HG03469 (cell line): Measurements from ENCODE around the gene YY1AP1.
A peak's percentile ranks its signal among the peaks of the same experiment; 100 is the strongest.
"Not testable (repeated sequence)": the region's sequence is repeated elsewhere in the genome, so short reads cannot be mapped to it uniquely, and the experiment has no call there.

Experiments used
- ATAC-seq: cut with Tn5 transposase; IDR thresholded peaks from one replicate; pipeline ENCODE4 v1.9.1; 2021; ENCODE audit warnings: mild to moderate bottlenecking, moderate library complexity, moderate number of reproducible peaks; ENCODE audit not compliant: unreplicated experiment

Gene YY1AP1

DNA sequence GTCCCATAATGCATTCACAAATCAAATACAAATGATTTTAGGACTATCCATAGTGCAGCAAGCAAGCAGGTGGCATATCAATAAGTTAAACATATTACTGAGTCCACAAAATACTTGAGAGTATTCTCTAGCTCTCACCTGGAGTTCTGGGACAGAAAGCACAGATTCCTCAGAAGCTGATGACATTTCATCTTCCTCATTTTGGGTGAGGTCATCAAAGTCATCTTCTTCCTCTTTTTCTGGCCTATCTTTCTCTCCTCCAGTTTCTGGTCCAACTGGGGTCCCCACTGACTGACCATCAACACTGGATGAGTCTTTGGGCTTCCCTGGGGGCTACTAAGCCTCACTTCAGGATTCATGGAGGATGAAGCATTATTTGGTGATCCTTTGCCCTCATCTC lies 38.9 kb downstream of the YY1AP1 start:
- no peak for ATAC-seq

DNA sequence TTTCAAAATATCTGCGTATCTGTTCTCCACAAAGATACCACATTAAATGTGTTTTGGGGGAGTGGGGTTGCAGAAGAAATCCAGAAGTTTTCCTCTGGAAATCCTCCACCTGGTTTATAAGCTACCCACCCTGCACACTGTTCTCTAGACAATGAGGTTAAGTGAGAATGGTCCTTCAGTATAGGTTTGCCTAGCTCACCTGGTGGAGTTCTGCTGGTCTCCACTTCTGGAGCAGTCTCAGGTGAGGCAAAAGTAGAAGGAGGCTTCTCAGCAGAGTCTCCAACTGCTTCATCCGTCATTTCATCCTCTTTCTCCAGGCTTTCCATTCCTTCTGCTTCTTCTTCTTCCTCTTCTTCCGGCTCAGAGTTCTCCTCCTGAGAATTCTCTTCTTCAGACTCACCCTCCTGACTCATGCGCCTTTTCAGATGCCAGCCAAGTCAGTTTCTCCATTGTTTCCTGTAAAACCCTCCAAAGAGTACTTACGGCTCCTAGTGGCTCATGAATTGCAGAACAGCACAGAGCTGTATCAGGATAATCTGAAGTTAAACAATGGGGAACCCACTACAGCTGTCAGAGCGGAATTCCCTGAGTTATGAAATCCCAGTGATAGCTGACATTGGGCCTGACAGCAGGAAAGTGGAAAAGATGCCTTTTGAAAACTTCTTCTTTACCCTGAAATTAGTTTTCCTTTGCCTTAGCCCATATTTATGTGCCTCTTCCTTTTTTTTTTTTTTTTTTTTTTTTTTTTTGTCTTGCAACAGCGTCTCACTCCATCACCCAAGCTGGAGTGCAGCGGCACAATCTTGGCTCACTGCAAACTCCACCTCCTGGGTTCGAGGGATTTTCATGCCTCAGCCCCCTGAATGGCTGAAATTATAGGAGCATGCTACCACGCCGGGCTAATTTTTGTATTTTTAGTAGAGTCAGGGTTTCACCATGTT lies 40.1 kb downstream of the YY1AP1 start:
- ATAC-seq: no peak

DNA sequence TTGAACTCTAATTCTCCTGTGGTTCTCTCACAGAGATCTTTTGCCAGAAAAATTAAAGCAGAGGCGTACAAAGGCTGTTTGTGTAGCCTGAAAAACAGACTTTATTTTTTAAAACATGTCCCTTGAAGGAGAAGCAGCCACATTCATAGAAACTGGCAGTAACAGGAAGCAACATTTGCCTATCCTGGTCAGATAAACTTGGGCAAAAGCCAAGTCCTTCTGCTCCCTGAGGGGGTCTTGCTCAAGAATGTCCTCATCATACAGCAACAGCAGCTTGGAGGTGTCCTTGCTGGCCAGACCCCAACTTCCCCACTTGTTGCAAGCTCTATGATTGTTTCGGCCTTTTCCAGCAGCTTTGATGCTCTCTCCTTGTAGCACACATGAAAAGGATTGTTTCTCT lies 42.3 kb downstream of the YY1AP1 start:
- no peak for ATAC-seq

DNA sequence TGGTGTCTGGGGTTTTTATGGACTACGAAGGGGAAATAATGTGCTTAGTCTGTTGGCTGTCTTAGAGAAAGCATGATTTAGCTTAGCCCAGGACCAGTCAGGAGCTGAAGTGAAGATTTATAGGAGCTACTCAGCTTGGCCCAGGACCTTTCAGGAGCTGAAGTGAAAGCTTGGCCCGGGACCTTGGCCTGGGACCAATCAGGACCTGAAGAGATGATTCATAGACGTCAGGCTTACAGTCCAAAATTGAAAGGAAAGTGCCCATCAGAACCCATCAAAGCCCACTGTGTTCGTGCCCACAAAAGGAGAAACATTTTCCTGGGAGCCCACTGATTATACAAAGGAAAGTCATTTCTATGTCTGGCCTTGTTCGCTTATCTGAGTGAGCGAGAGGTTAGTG lies 42.9 kb downstream of the YY1AP1 start:
- no peak for ATAC-seq

DNA sequence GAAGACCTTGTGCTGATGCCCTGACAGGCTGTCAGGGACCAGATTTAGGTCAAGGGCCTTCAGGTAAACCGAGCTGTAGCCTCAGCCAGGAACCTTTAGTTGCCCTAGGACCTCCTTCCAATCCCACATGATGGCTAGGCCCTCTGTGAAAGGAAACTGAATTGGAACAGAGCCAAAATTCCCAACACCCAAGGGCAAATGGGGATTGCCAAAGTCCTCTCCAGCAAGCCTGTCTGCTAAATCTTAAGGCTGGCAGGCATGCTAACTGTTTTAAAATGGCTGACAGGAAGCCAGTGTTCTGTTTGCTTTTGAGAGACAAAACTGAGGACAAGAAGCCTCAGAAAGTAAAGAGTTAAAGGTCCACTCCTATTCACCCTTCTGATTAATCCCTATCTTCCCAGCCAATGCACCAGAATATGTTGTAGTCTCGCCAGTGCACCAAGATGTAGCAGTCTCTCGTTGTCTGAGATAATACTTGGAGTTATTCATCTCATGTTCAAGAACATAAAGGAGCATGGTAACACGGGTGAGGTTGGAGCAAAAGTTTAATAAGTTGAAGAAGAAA lies 43.5 kb downstream of the YY1AP1 start:
- no peak for ATAC-seq

DNA sequence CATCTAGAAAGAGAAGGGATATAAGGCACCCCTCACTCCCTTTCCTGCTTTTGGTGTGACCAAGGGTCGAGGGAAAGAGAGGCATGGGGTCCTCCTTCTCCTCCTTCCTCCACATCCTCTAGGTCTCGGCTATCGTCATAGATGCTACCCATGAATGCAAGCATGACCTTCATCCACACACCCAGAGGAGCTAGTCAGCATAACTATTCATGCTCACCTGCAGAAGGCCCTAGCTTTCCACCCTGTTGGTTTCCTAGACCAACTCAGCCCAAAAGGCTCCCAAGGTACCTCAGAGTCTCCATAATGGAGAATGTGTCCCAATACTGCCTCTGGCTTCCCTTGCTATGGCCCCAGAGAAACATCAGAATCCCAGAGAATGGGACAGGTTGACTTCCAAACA lies 45.3 kb downstream of the YY1AP1 start:
- ATAC-seq: no peak

DNA sequence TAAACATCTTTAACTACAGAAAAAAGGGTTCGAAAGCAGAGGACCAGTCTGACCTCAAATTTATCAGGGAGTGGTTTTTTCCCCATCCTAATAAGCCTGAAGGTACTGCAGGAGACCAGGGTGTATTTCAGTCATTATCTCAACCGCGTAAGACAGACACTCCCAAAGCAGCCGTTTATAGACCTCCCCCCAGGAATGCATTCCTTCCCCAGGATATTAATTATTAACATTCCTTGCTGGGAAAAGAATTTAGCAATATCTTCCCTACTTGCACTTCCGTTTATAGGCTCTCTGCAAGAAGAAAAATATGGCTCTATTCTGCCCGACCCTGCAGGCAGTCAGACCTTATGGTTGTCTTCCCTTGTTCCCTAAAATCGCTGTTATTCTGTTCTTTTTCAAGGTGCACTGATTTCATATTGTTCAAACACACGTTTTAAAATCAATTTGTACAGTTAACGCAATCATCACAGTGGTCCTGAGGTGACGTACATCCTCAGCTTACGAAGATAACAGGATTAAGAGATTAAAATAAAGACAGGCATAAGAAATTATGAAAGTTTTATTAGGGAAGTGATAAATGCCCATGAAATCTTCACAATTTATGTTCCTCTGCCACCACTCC lies 45.9 kb downstream of the YY1AP1 start:
- ATAC-seq: not testable (repeated sequence)

DNA sequence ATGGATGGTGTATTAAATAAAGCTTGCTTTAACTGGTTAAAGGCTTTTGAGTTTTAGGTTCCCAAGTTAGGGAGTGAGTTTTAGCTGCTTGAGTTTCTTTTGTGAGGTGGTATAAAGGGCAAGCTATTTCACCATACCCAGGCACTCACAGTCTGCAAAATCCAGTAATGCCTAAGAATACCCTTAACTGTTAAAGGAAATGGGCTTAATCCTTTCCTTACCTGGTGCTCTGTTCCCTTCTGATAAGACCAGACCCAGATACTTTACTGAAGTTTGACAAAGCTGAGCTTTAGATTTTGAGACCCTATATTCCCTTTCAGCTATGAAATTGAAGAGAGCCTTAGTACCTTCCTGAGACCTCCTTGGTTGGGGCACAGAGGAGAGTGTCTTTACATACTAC lies 48.2 kb downstream of the YY1AP1 start:
- ATAC-seq: no peak

DNA sequence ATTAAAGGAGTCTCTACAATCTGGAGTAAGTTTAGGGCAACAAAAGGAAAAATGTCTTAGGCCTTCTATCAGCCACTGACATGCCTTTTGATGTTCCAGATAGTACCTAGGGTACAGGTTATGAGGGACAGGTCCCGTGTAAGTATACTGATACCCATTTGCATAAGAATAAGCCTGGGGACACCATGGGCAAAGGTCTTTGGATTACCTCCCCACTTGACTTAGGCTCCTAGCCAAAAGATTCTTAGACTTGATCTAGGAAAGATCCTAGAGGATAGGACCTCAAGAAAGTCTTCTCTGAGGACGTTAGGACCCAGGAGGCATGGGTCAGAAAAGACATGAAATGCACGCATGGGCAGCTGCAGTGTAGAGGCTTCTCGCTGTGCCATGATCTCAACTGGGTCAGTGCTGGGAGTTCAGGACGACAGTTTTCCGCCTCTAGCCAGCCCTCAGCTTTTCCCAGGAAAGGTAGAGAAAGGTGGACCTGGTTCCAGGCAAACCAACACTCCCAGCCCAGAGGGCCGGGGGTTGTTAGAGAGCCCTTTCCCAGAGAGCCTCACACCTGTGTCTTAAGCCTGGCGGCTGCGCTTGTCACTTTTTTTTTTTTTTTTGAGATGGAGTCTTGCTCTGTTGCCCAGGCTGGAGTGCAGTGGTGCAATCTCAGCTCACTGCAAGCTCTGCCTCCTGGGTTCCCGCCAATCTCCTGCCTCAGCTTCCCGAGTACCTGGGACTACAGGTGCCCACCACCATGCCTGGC lies 52.0 kb downstream of the YY1AP1 start:
- ATAC-seq: no peak

DNA sequence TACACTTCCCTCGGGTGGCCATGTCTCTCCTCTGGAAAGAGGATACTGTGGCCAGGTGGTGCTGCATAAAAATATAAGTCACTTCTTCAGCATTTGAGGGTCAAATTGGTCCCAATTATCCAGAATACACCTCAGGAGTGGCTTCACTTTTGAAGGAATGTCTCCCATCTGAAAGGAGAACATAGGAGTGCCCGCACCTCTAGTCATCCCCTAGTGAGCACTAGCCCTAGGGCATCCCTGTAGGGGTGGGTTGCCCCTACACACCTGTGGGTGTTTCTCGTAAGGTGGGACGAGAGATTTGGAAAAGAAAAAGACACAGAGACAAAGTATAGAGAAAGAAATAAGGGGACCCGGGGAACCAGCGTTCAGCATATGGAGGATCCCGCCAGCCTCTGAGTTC lies 62.1 kb downstream of the YY1AP1 start:
- not testable (repeated sequence) for ATAC-seq

DNA sequence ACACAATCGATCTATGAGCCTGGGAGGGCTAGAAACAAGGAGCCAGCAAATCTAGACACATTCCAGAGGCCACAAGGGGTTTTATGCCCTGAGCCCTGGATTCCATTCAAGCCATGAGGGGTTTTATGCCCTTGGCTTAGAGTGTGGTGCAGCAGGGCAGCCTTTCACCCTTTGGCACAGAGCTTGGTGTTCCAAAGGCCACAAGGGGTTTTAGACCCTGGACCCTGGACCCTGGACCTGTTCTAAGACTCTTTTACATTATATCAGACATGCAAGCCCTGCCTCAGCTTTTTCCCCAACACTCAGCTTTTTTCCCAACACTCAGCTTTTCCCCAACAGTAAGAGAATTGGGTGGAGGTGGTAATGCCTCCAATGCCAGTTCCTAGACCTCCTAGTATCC lies 65.2 kb downstream of the YY1AP1 start:
- ATAC-seq: no peak

DNA sequence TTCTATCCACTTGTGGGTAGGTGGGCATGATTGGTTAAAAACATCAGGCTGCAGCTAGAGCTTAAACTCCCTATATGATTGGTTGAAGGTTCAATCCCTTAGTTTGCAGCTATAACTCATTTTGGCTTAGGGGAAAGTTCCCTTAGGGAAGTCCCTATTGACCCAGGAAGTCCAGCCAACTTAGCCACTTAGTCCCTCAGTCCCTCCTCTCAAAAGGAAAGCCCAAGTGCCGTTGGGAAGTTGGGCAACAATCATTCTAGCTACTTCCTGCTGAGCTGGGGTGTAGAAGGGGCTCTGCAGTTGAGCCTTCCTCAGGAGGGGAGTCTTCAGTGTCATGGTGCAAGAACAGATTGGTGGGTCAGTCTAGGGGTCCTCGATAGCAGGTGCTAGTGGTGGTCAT lies 66.4 kb downstream of the YY1AP1 start:
- no peak for ATAC-seq

DNA sequence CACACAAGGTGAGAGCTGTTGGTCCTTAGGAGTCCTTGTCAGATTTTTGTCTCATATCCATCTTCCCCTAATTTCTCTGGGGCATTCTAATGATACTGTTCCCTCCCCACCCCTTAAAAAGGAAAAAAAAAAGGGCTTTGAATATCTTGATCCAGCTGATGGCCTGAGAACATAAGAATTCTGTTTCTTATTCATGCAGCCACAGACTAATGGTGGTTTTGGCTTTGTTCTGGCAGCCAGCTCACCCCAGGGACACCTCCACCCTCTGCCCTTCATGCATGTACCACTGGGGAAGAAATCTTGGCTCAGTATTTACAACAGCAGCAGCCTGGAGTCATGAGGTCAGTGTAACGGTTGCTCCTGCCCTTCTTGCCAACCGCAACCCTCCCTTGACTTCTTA lies 75.3 kb downstream of the YY1AP1 start:
- ATAC-seq: not testable (repeated sequence)

DNA sequence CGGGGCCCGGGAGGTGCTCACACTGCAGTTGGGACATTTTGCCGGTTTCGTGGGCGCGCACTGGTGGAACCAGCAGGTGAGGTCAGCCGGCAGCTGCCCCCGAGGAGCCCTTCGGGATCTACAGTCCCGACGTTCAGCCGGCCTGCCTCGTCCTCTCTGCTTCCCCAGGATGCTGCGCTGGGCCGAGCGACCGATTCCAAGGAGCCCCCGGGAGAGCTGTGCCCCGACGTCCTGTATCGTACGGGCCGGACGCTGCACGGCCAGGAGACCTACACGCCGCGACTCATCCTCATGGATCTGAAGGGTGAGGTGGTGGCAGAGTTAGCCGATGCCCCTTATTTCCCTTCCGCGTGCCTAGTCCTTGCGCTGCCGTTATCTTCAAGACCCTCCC lies 78.3 kb downstream of the YY1AP1 start:
- not testable (repeated sequence) for ATAC-seq

DNA sequence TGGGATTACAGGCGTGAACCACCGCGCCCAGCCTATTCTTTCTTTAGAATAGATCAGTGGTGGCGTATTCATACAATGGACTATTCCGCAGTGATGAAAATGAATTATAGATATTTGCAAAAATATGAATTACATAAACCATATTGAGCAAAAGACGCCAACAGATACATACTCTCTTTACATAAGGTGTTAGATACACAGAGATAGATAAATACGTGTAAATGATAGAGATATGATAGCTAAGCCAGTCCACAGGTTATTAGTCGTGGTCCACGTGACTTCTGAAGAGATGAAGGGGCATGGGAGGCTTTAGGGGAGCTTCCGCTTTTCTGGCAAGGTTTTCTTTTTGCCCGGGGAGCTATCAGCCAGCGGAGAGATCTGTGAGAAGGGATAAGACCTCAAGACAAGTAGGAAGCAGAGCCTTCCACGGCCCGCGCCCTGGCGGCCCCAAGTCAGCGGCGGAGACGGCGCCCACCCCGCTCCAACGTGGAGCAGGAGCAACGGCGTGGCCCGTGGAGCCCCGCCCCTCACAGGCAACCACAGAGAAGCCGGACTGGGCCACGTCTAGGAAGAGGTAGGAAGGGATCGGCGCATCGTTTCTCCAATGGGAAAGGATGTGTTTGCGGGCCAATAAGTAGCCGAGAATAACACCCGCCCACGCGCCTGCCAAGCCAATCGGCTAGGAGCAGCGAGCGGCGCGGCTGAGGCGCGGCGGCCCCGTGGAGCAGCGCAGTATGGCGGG lies 78.9 kb downstream of the YY1AP1 start, which contains the start of gene MSTO1:
TSS of gene MSTO1 (plus strand) at position 704 of the 742 bp plus-strand sequence. CDS start at position 735, 31 bp downstream.
- peak; percentile 84 for ATAC-seq
